ENCODE measurements around the gene PSD4.

The PSD4 gene

GRCh38 chr2:113178069-113178746 is 4.4 kb downstream of the PSD4 start:
- no peak overlapping the region for H3K27ac ChIP-seq (ENCODE audit: low read depth, low read length)
- H3K27me3 ChIP-seq (ENCODE audit: control insufficient read depth in 1 of 2, insufficient read depth in 2 of 2, low read length in 2 of 2) = no peaks in the 10 kb centered on the region
- no peak overlapping the region for H3K9ac ChIP-seq (ENCODE audit: low read depth in 1 of 2, low read length in 2 of 2)
- no peaks in the 10 kb centered on the region for H3K9me3 ChIP-seq (ENCODE audit: control insufficient read depth in 1 of 2, low read length in 2 of 2)
- H3K4me1 ChIP-seq (ENCODE audit: control insufficient read depth in 1 of 2, insufficient read depth in 2 of 2, low read length in 2 of 2) = peaks cover 59 to 64% of the 10 kb centered on the region in 2 donors
- peaks cover 6 to 12% of the 10 kb centered on the region in 2 donors for H3K36me3 ChIP-seq (ENCODE audit: control insufficient read depth in 1 of 2, insufficient read depth in 2 of 2, low read length in 2 of 2)
- H3K4me3 ChIP-seq (ENCODE audit: low read depth in 1 of 2, low read length in 2 of 2) = no peak overlapping the region

GRCh38 chr2:113178891-113179290 is 5.1 kb downstream of the PSD4 start:
- Histone ChIP-seq H3K27me3 (ENCODE audit: control insufficient read depth in 1 of 2, insufficient read depth in 2 of 2, low read length in 2 of 2) (no peaks in the 10 kb centered on the region), H3K27ac (ENCODE audit: low read depth, low read length) (no peak overlapping the region), H3K4me1 (ENCODE audit: control insufficient read depth in 1 of 2, insufficient read depth in 2 of 2, low read length in 2 of 2) (peaks cover 62 to 67% of the 10 kb centered on the region in 2 donors)

GRCh38 chr2:113179446-113180045 is 5.8 kb downstream of the PSD4 start:
- Histone ChIP-seq H3K9ac (ENCODE audit: low read depth in 1 of 2, low read length in 2 of 2) (no peak overlapping the region), H3K36me3 (ENCODE audit: control insufficient read depth in 1 of 2, insufficient read depth in 2 of 2, low read length in 2 of 2) (peaks cover 11 to 15% of the 10 kb centered on the region in 2 donors), H3K27me3 (ENCODE audit: control insufficient read depth in 1 of 2, insufficient read depth in 2 of 2, low read length in 2 of 2) (no peaks in the 10 kb centered on the region), H3K27ac (ENCODE audit: low read depth, low read length) (no peak overlapping the region), H3K9me3 (ENCODE audit: control insufficient read depth in 1 of 2, low read length in 2 of 2) (no peaks in the 10 kb centered on the region), H3K4me1 (ENCODE audit: control insufficient read depth in 1 of 2, insufficient read depth in 2 of 2, low read length in 2 of 2) (peaks cover 64 to 69% of the 10 kb centered on the region in 2 donors), H3K4me3 (ENCODE audit: low read depth in 1 of 2, low read length in 2 of 2) (no peak overlapping the region)

More at GRCh38 chr2:113178891-113179290, 5.1 kb downstream of the PSD4 start:
- no peaks in the 10 kb centered on the region for H3K9me3 ChIP-seq (ENCODE audit: control insufficient read depth in 1 of 2, low read length in 2 of 2)
- H3K9ac ChIP-seq (ENCODE audit: low read depth in 1 of 2, low read length in 2 of 2) = no peak overlapping the region
- no peak overlapping the region for H3K4me3 ChIP-seq (ENCODE audit: low read depth in 1 of 2, low read length in 2 of 2)
- H3K36me3 ChIP-seq (ENCODE audit: control insufficient read depth in 1 of 2, insufficient read depth in 2 of 2, low read length in 2 of 2) = peaks cover 11 to 15% of the 10 kb centered on the region in 2 donors

GRCh38 chr2:113180131-113180946 is 6.6 kb downstream of the PSD4 start:
- Histone ChIP-seq H3K9me3 (ENCODE audit: control insufficient read depth in 1 of 2, low read length in 2 of 2) (no peaks in the 10 kb centered on the region), H3K27me3 (ENCODE audit: control insufficient read depth in 1 of 2, insufficient read depth in 2 of 2, low read length in 2 of 2) (no peaks in the 10 kb centered on the region)

GRCh38 chr2:113181258-113182051 is 7.7 kb downstream of the PSD4 start:
- Histone ChIP-seq H3K9ac (ENCODE audit: low read depth in 1 of 2, low read length in 2 of 2) (no peak overlapping the region), H3K4me1 (ENCODE audit: control insufficient read depth in 1 of 2, insufficient read depth in 2 of 2, low read length in 2 of 2) (peaks cover 53 to 58% of the 10 kb centered on the region in 2 donors)

More at GRCh38 chr2:113180131-113180946, 6.6 kb downstream of the PSD4 start:
- Histone ChIP-seq H3K9ac (ENCODE audit: low read depth in 1 of 2, low read length in 2 of 2) (no peak overlapping the region), H3K4me1 (ENCODE audit: control insufficient read depth in 1 of 2, insufficient read depth in 2 of 2, low read length in 2 of 2) (peaks cover 61 to 69% of the 10 kb centered on the region in 2 donors), H3K36me3 (ENCODE audit: control insufficient read depth in 1 of 2, insufficient read depth in 2 of 2, low read length in 2 of 2) (peaks cover 16 to 19% of the 10 kb centered on the region in 2 donors), H3K4me3 (ENCODE audit: low read depth in 1 of 2, low read length in 2 of 2) (no peak overlapping the region), H3K27ac (ENCODE audit: low read depth, low read length) (no peak overlapping the region)

GRCh38 chr2:113182471-113183260 is 8.9 kb downstream of the PSD4 start:
- H3K4me3 ChIP-seq (ENCODE audit: low read depth in 1 of 2, low read length in 2 of 2) = no peak overlapping the region
- H3K36me3 ChIP-seq (ENCODE audit: control insufficient read depth in 1 of 2, insufficient read depth in 2 of 2, low read length in 2 of 2) = peaks cover 25 to 26% of the 10 kb centered on the region in 2 donors
- no peak overlapping the region for H3K9ac ChIP-seq (ENCODE audit: low read depth in 1 of 2, low read length in 2 of 2)
- no peaks in the 10 kb centered on the region for H3K9me3 ChIP-seq (ENCODE audit: control insufficient read depth in 1 of 2, low read length in 2 of 2)
- no peaks in the 10 kb centered on the region for H3K27me3 ChIP-seq (ENCODE audit: control insufficient read depth in 1 of 2, insufficient read depth in 2 of 2, low read length in 2 of 2)
- H3K4me1 ChIP-seq (ENCODE audit: control insufficient read depth in 1 of 2, insufficient read depth in 2 of 2, low read length in 2 of 2) = peaks cover 42 to 50% of the 10 kb centered on the region in 2 donors
- H3K27ac ChIP-seq (ENCODE audit: low read depth, low read length) = no peak overlapping the region

More at GRCh38 chr2:113181258-113182051, 7.7 kb downstream of the PSD4 start:
- Histone ChIP-seq H3K9me3 (ENCODE audit: control insufficient read depth in 1 of 2, low read length in 2 of 2) (no peaks in the 10 kb centered on the region), H3K4me3 (ENCODE audit: low read depth in 1 of 2, low read length in 2 of 2) (peak overlapping the region in 1 of 2 donors; percentile 13), H3K27me3 (ENCODE audit: control insufficient read depth in 1 of 2, insufficient read depth in 2 of 2, low read length in 2 of 2) (no peaks in the 10 kb centered on the region), H3K36me3 (ENCODE audit: control insufficient read depth in 1 of 2, insufficient read depth in 2 of 2, low read length in 2 of 2) (peaks cover 19 to 20% of the 10 kb centered on the region in 2 donors), H3K27ac (ENCODE audit: low read depth, low read length) (no peak overlapping the region)

- H3K4me3 ChIP-seq (ENCODE audit: low read depth in 1 of 2, low read length in 2 of 2) = no peak overlapping the region
- no peak overlapping the region for H3K27ac ChIP-seq (ENCODE audit: low read depth, low read length)
- H3K4me1 ChIP-seq (ENCODE audit: control insufficient read depth in 1 of 2, insufficient read depth in 2 of 2, low read length in 2 of 2) = peaks cover 41 to 50% of the 10 kb centered on the region in 2 donors
- H3K36me3 ChIP-seq (ENCODE audit: control insufficient read depth in 1 of 2, insufficient read depth in 2 of 2, low read length in 2 of 2) = peaks cover 26 to 29% of the 10 kb centered on the region in 2 donors
- H3K27me3 ChIP-seq (ENCODE audit: control insufficient read depth in 1 of 2, insufficient read depth in 2 of 2, low read length in 2 of 2) = no peaks in the 10 kb centered on the region
- no peaks in the 10 kb centered on the region for H3K9me3 ChIP-seq (ENCODE audit: control insufficient read depth in 1 of 2, low read length in 2 of 2)
- no peak overlapping the region for H3K9ac ChIP-seq (ENCODE audit: low read depth in 1 of 2, low read length in 2 of 2)
These were observed 9.5 kb downstream of the PSD4 start for GRCh38 chr2:113183264-113183663.

GRCh38 chr2:113183703-113184102 is 9.9 kb downstream of the PSD4 start:
- no peaks in the 10 kb centered on the region for H3K27me3 ChIP-seq (ENCODE audit: control insufficient read depth in 1 of 2, insufficient read depth in 2 of 2, low read length in 2 of 2)
- peaks cover 41 to 47% of the 10 kb centered on the region in 2 donors for H3K4me1 ChIP-seq (ENCODE audit: control insufficient read depth in 1 of 2, insufficient read depth in 2 of 2, low read length in 2 of 2)
- no peaks in the 10 kb centered on the region for H3K9me3 ChIP-seq (ENCODE audit: control insufficient read depth in 1 of 2, low read length in 2 of 2)
- no peak overlapping the region for H3K4me3 ChIP-seq (ENCODE audit: low read depth in 1 of 2, low read length in 2 of 2)
- no peak overlapping the region for H3K9ac ChIP-seq (ENCODE audit: low read depth in 1 of 2, low read length in 2 of 2)
- peaks cover 26 to 29% of the 10 kb centered on the region in 2 donors for H3K36me3 ChIP-seq (ENCODE audit: control insufficient read depth in 1 of 2, insufficient read depth in 2 of 2, low read length in 2 of 2)
- H3K27ac ChIP-seq (ENCODE audit: low read depth, low read length) = no peak overlapping the region
